HFFc6 (cell line): ENCODE measurements around the gene ST7. TPM values are rescaled to one million over a fixed set of nuclear protein-coding genes. Genes with fewer than 3 reads are reported as not detected.
A peak's percentile ranks its signal among the peaks of the same experiment; 100 is the strongest.

ENCODE experiments used
- DNase-seq: peaks from one replicate; pipeline ENCODE4 v3.0.0-alpha.2; 2018
- H3K27ac Mint-ChIP-seq: 2 replicates; pipeline ENCODE4 v1.8.0; 2020; ENCODE audit warnings: mild to moderate bottlenecking, mixed read lengths
- H3K27me3 Mint-ChIP-seq: 2 replicates; pipeline ENCODE4 v1.8.0; 2021; ENCODE audit warnings: mild to moderate bottlenecking, moderate library complexity, mixed read lengths; ENCODE audit not compliant: insufficient read depth
- H3K36me3 Mint-ChIP-seq: 2 replicates; pipeline ENCODE4 v1.8.0; 2021; ENCODE audit warnings: low read depth, mixed read lengths
- H3K4me1 Mint-ChIP-seq: 2 replicates; pipeline ENCODE4 v1.8.0; 2020; ENCODE audit warnings: low read depth, mixed read lengths
- H3K4me3 Mint-ChIP-seq: 2 replicates; pipeline ENCODE4 v1.8.0; 2020; ENCODE audit warnings: mild to moderate bottlenecking, moderate library complexity, mixed read lengths
- H3K9me3 Mint-ChIP-seq: 2 replicates; pipeline ENCODE4 v1.8.0; 2020; ENCODE audit warnings: mild to moderate bottlenecking, mixed read lengths
- total RNA-seq, 6 experiments: library from RNA; stranded (reverse); fragmentation: NEBNext Ultra II Directional; extraction: Animal tissue kit (Norgen Biotek cat#: 25700); gene quantifications; 2 replicates in 1 of 6; 3 replicates in 5 of 6; pipeline ENCODE4 v1.2.3, GENCODE V29; 2021
- TF ChIP-seq, protein P1 (sequence below): fragments of 200-600 bp; sonication (generic); IDR thresholded peaks from 2 replicates; pipeline ENCODE4 v1.5.0; 2021; ENCODE audit warnings: antibody characterized with exemption, mild to moderate bottlenecking

The ST7 gene
- total RNA-seq, 6 experiments from 2014 or later = 13.5 to 18.8 (median 16.8) TPM

DNA sequence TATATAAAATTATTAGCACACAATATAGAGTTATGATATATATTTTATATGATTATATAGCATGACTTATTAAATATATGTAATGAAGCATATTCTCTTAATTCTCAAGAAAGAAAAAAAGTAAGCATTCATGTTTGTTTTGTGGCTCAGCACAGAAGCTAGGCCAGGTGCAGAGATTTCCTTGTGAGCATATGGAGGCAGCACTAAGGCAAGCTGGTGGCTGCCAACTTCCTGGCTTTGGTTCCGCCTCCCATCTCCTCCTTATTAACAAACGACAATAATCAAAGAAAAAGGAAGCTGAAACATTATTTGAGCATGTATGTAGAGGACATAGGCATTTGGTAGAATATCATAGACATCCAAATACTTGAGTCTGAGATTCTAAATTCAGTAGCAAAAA lies 130.3 kb downstream of the ST7 start:
- no peak overlapping the region for H3K4me3 Mint-ChIP-seq
- no peaks in the 10 kb centered on the region for H3K36me3 Mint-ChIP-seq
- H3K27ac Mint-ChIP-seq = no peak overlapping the region
- H3K27me3 Mint-ChIP-seq = peaks cover 1% of the 10 kb centered on the region; the same call in 1 of the 2 replicates
- H3K9me3 Mint-ChIP-seq = no peaks in the 10 kb centered on the region
- no peak for DNase-seq
- H3K4me1 Mint-ChIP-seq = peaks cover 39% of the 10 kb centered on the region
- TF ChIP-seq, protein P1, sequence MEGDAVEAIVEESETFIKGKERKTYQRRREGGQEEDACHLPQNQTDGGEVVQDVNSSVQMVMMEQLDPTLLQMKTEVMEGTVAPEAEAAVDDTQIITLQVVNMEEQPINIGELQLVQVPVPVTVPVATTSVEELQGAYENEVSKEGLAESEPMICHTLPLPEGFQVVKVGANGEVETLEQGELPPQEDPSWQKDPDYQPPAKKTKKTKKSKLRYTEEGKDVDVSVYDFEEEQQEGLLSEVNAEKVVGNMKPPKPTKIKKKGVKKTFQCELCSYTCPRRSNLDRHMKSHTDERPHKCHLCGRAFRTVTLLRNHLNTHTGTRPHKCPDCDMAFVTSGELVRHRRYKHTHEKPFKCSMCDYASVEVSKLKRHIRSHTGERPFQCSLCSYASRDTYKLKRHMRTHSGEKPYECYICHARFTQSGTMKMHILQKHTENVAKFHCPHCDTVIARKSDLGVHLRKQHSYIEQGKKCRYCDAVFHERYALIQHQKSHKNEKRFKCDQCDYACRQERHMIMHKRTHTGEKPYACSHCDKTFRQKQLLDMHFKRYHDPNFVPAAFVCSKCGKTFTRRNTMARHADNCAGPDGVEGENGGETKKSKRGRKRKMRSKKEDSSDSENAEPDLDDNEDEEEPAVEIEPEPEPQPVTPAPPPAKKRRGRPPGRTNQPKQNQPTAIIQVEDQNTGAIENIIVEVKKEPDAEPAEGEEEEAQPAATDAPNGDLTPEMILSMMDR = no peak

DNA sequence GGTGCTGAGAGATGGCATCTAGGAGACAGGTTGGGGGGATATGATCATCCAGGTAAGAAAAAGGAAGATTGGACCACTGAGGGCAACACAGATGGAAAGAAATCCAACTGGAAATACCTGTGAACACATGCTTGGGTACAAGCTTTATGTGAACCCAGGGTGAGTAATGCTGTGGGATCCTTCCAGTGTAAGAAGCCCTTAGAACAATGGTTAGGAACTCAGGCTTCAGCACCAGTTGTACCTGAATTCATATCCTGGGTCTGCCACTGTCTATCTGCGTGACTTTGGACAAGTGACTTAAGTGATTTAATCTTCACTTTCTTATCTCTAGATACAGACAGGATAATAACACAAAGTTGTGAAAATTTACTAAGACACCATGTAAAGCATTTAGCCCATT lies 131.0 kb downstream of the ST7 start:
- no peak overlapping the region for H3K4me3 Mint-ChIP-seq
- H3K9me3 Mint-ChIP-seq = no peaks in the 10 kb centered on the region
- peaks cover 39% of the 10 kb centered on the region for H3K4me1 Mint-ChIP-seq
- no peaks in the 10 kb centered on the region for H3K36me3 Mint-ChIP-seq
- DNase-seq = no peak
- TF ChIP-seq, protein P1 = no peak
- H3K27me3 Mint-ChIP-seq = peaks cover 1% of the 10 kb centered on the region; the same call in 1 of the 2 replicates
- no peak overlapping the region for H3K27ac Mint-ChIP-seq

DNA sequence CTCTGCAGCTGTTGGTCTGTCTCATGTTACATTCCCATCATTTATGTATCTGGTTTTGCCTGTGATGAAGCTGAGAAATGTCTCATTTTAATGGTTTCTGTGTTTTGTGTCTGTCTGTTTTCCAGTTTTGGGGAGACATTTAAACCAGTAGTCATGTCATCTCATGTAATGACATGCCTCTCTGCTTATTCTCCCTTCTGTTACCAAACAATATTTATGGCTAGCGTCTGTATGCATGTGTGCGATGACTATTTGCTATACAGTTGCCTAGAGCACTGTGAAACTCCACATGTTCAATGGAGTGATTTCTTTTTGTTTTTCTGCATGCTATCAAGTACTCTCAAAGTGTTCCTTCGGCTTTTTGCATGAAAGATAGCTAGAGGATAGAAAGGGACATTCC lies 132.0 kb downstream of the ST7 start:
- Mint-ChIP-seq H3K27me3 (peaks cover 1% of the 10 kb centered on the region; the same call in 1 of the 2 replicates), H3K36me3 (no peaks in the 10 kb centered on the region), H3K4me3 (no peak overlapping the region), H3K27ac (no peak overlapping the region), H3K4me1 (peaks cover 44% of the 10 kb centered on the region), H3K9me3 (no peaks in the 10 kb centered on the region)
- TF ChIP-seq, protein P1 = no peak
- no peak for DNase-seq

DNA sequence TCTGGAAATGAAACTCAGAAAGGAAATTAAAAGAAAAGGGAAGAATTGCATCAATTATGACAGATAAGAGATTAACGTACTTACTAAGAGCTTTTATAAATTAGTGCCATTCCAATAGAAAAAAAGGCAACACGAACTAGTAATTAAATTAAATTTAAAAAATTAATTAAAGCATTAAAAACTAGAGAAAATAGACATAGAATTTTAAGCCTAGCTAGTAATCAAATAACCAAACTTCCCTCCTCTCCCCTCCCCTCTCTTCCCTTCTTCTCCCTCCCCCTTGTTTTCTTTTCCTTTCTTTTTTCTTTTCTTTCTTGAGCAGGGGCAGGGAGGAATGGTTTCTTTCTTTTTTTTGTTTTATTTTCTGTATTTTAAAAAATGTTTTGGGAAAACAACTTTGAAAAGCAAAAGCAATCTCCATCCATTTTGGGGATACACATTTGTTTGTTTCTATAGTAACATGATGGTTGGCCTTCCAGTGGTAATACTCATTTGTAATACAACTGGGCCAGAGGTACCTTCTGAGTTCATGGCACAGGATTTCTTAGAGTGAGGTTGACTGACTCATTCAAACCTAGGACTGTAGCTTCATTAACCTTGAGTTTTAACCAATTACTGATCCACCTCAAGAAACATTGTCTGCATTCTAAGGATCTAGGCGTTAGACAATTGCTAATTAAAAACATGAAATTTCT lies 132.6 kb downstream of the ST7 start:
- H3K27ac Mint-ChIP-seq = peak overlapping the region; percentile 72
- H3K36me3 Mint-ChIP-seq = no peaks in the 10 kb centered on the region
- H3K9me3 Mint-ChIP-seq = no peaks in the 10 kb centered on the region
- peaks cover 44% of the 10 kb centered on the region for H3K4me1 Mint-ChIP-seq
- DNase-seq = peak; percentile 60
- H3K27me3 Mint-ChIP-seq = peaks cover 1% of the 10 kb centered on the region; the same call in 1 of the 2 replicates
- TF ChIP-seq, protein P1 = no peak
- H3K4me3 Mint-ChIP-seq = no peak overlapping the region

DNA sequence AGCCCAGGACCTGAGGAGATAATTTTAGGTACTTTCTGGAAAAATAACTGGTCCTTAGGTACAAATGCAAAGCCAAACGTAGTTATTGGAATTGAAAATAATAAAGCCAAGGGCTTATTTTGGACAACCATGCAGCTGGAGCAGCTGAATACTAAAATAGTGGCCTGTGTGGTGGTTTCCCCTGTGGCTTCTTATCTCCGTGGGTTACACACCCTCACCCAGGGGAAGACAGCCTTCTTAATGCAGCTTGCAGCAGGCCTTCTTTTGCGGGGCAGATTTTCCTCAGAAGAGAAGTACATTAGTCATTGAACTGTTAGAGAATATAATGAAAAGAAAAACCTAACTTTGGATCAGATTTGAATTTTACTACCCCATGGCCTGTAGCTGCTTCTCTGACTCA lies 133.5 kb downstream of the ST7 start:
- no peaks in the 10 kb centered on the region for H3K9me3 Mint-ChIP-seq
- no peak overlapping the region for H3K27ac Mint-ChIP-seq
- no peak overlapping the region for H3K4me3 Mint-ChIP-seq
- DNase-seq = no peak
- H3K27me3 Mint-ChIP-seq = peaks cover 1% of the 10 kb centered on the region; the same call in 1 of the 2 replicates
- H3K36me3 Mint-ChIP-seq = no peaks in the 10 kb centered on the region
- TF ChIP-seq, protein P1 = no peak
- peaks cover 43% of the 10 kb centered on the region for H3K4me1 Mint-ChIP-seq
